ENCODE measurements around the gene OCEL1.
"Not testable (repeated sequence)": the region's sequence is repeated elsewhere in the genome, so short reads cannot be mapped to it uniquely, and the experiment has no call there.

Gene OCEL1

GRCh38 chr19:17226002-17226933 lies at the start of gene OCEL1:
Gene OCEL1, plus strand, starts transcription at chr19:17226226. Its CDS starts 22 bp downstream, at chr19:17226248.
- peak; percentile 95 to 97 for DNase-seq

- DNase-seq = no peak
These were observed 47.7 kb upstream of the OCEL1 start for GRCh38 chr19:17178291-17178690.

- no peak for DNase-seq
These were observed 44.9 kb upstream of the OCEL1 start for GRCh38 chr19:17180997-17181702.

- DNase-seq = peak in 1 of 2 donors; percentile 16
These were observed 42.7 kb upstream of the OCEL1 start for GRCh38 chr19:17183271-17183761.

GRCh38 chr19:17183858-17184321 lies 42.1 kb upstream of the OCEL1 start:
- DNase-seq = peak in 1 of 2 donors; percentile 28

GRCh38 chr19:17184371-17184841 lies 41.6 kb upstream of the OCEL1 start:
- DNase-seq = peak; percentile 55 to 64

GRCh38 chr19:17185590-17185989 lies 40.4 kb upstream of the OCEL1 start:
- DNase-seq = no peak

GRCh38 chr19:17191736-17192135 lies 34.3 kb upstream of the OCEL1 start:
- not testable (repeated sequence) for DNase-seq

GRCh38 chr19:17192751-17193150 lies 33.3 kb upstream of the OCEL1 start:
- DNase-seq = no peak

- no peak for DNase-seq
These were observed 31.4 kb upstream of the OCEL1 start for GRCh38 chr19:17194608-17195007.

GRCh38 chr19:17195106-17195505 lies 30.9 kb upstream of the OCEL1 start:
- no peak for DNase-seq

GRCh38 chr19:17196610-17197009 lies 29.4 kb upstream of the OCEL1 start:
- DNase-seq = no peak

- DNase-seq = no peak
These were observed 28.4 kb upstream of the OCEL1 start for GRCh38 chr19:17197666-17198065.

- DNase-seq = no peak
These were observed 25.5 kb upstream of the OCEL1 start for GRCh38 chr19:17200408-17201079.

GRCh38 chr19:17202249-17202648 lies 23.8 kb upstream of the OCEL1 start:
- DNase-seq = no peak

GRCh38 chr19:17202713-17203112 lies 23.3 kb upstream of the OCEL1 start:
- no peak for DNase-seq

GRCh38 chr19:17205237-17206140 lies 20.5 kb upstream of the OCEL1 start:
- DNase-seq = peak; percentile 64 to 65

GRCh38 chr19:17206736-17207581 lies 19.1 kb upstream of the OCEL1 start:
- DNase-seq = no peak

GRCh38 chr19:17209126-17210036 lies 16.6 kb upstream of the OCEL1 start:
- peak; percentile 42 to 51 for DNase-seq

GRCh38 chr19:17210296-17210695 lies 15.7 kb upstream of the OCEL1 start:
- no peak for DNase-seq
